ENCODE results near the gene SMNDC1.

SMNDC1 gene

GRCh38 chr10:110276603-110277002 lies 28.1 kb downstream of the SMNDC1 start:
- no peak overlapping the region for H3K4me3 ChIP-seq (ENCODE audit: low read length, poor library complexity, severe bottlenecking)

GRCh38 chr10:110275128-110275729 lies 29.5 kb downstream of the SMNDC1 start:
- Histone ChIP-seq H3K4me2 (ENCODE audit: low read depth, low read length, poor library complexity, severe bottlenecking) (peak overlapping the region; percentile 33), H4K20me1 (ENCODE audit: insufficient read depth, low read length, poor library complexity, severe bottlenecking) (no peaks in the 10 kb centered on the region)

More at GRCh38 chr10:110276603-110277002, 28.1 kb downstream of the SMNDC1 start:
- Histone ChIP-seq H4K20me1 (ENCODE audit: insufficient read depth, low read length, poor library complexity, severe bottlenecking) (no peaks in the 10 kb centered on the region), H3K79me2 (ENCODE audit: insufficient read depth, low read length) (no peaks in the 10 kb centered on the region), H3K9ac (ENCODE audit: low read depth, low read length, poor library complexity, severe bottlenecking) (no peak overlapping the region), H3K36me3 (ENCODE audit: insufficient read depth, low read length) (peaks cover 12% of the 10 kb centered on the region; the same call in 1 of the 2 replicates), H3K27me3 (ENCODE audit: insufficient read depth, low read length, poor library complexity, severe bottlenecking) (no peaks in the 10 kb centered on the region), H3K9me2 (replicated peaks; ENCODE audit: low read depth, low read length) (no peaks in the 10 kb centered on the region), H2AFZ (ENCODE audit: low read length) (no peak overlapping the region), H3K9me3 (ENCODE audit: insufficient read depth, low read depth, low read length) (no peaks in the 10 kb centered on the region), H3K4me2 (ENCODE audit: low read depth, low read length, poor library complexity, severe bottlenecking) (no peak overlapping the region), H3K4me1 (ENCODE audit: insufficient read depth, low read length, poor library complexity, severe bottlenecking) (peaks cover 56% of the 10 kb centered on the region), H3F3A (ENCODE audit: low read depth) (no peaks in the 10 kb centered on the region)
- TF ChIP-seq EZH2phosphoT487 (IDR thresholded peaks at IDR 0.05; ENCODE audit: borderline replicate concordance) (no peak), CTCF (conservative IDR thresholded peaks at IDR 0.05; ENCODE audit: low read length) (no peak)

GRCh38 chr10:110274647-110275046 lies 30.1 kb downstream of the SMNDC1 start:
- Histone ChIP-seq H3K9me3 (ENCODE audit: insufficient read depth, low read depth, low read length) (no peaks in the 10 kb centered on the region), H3K36me3 (ENCODE audit: insufficient read depth, low read length) (peaks cover under 1% of the 10 kb centered on the region; the same call in 1 of the 2 replicates), H3K9ac (ENCODE audit: low read depth, low read length, poor library complexity, severe bottlenecking) (no peak overlapping the region), H3F3A (ENCODE audit: low read depth) (no peaks in the 10 kb centered on the region), H3K79me2 (ENCODE audit: insufficient read depth, low read length) (no peaks in the 10 kb centered on the region), H4K20me1 (ENCODE audit: insufficient read depth, low read length, poor library complexity, severe bottlenecking) (no peaks in the 10 kb centered on the region), H3K4me1 (ENCODE audit: insufficient read depth, low read length, poor library complexity, severe bottlenecking) (peaks cover 59% of the 10 kb centered on the region), H3K27me3 (ENCODE audit: insufficient read depth, low read length, poor library complexity, severe bottlenecking) (no peaks in the 10 kb centered on the region), H3K4me3 (ENCODE audit: low read length, poor library complexity, severe bottlenecking) (no peak overlapping the region), H3K4me2 (ENCODE audit: low read depth, low read length, poor library complexity, severe bottlenecking) (peak overlapping the region; percentile 33), H2AFZ (ENCODE audit: low read length) (no peak overlapping the region), H3K9me2 (replicated peaks; ENCODE audit: low read depth, low read length) (no peaks in the 10 kb centered on the region)
- TF ChIP-seq CTCF (conservative IDR thresholded peaks at IDR 0.05; ENCODE audit: low read length) (no peak), EZH2phosphoT487 (IDR thresholded peaks at IDR 0.05; ENCODE audit: borderline replicate concordance) (no peak)

More at GRCh38 chr10:110275128-110275729, 29.5 kb downstream of the SMNDC1 start:
- H3K4me1 ChIP-seq (ENCODE audit: insufficient read depth, low read length, poor library complexity, severe bottlenecking): peaks cover 56% of the 10 kb centered on the region
- H3K4me3 ChIP-seq (ENCODE audit: low read length, poor library complexity, severe bottlenecking): no peak overlapping the region
- no peaks in the 10 kb centered on the region for H3K27me3 ChIP-seq (ENCODE audit: insufficient read depth, low read length, poor library complexity, severe bottlenecking)
- no peaks in the 10 kb centered on the region for H3F3A ChIP-seq (ENCODE audit: low read depth)
- peaks cover 4% of the 10 kb centered on the region; the same call in 1 of the 2 replicates for H3K36me3 ChIP-seq (ENCODE audit: insufficient read depth, low read length)
- no peaks in the 10 kb centered on the region for H3K79me2 ChIP-seq (ENCODE audit: insufficient read depth, low read length)
- TF ChIP-seq CTCF (conservative IDR thresholded peaks at IDR 0.05; ENCODE audit: low read length) (no peak), EZH2phosphoT487 (IDR thresholded peaks at IDR 0.05; ENCODE audit: borderline replicate concordance) (no peak)
- H2AFZ ChIP-seq (ENCODE audit: low read length): no peak overlapping the region
- H3K9me2 ChIP-seq (replicated peaks; ENCODE audit: low read depth, low read length): no peaks in the 10 kb centered on the region
- no peaks in the 10 kb centered on the region for H3K9me3 ChIP-seq (ENCODE audit: insufficient read depth, low read depth, low read length)
- no peak overlapping the region for H3K9ac ChIP-seq (ENCODE audit: low read depth, low read length, poor library complexity, severe bottlenecking)

Data from Loucy (cell line).